HG02870 (cell line): ENCODE results near the gene PPT1.
A peak's percentile ranks its signal among the peaks of the same experiment; 100 is the strongest.

Experiments used
- ATAC-seq: cut with Tn5 transposase; IDR thresholded peaks from one replicate; pipeline ENCODE4 v1.9.1; 2021; ENCODE audit warnings: mild to moderate bottlenecking, moderate library complexity; ENCODE audit not compliant: unreplicated experiment

PPT1 gene

DNA sequence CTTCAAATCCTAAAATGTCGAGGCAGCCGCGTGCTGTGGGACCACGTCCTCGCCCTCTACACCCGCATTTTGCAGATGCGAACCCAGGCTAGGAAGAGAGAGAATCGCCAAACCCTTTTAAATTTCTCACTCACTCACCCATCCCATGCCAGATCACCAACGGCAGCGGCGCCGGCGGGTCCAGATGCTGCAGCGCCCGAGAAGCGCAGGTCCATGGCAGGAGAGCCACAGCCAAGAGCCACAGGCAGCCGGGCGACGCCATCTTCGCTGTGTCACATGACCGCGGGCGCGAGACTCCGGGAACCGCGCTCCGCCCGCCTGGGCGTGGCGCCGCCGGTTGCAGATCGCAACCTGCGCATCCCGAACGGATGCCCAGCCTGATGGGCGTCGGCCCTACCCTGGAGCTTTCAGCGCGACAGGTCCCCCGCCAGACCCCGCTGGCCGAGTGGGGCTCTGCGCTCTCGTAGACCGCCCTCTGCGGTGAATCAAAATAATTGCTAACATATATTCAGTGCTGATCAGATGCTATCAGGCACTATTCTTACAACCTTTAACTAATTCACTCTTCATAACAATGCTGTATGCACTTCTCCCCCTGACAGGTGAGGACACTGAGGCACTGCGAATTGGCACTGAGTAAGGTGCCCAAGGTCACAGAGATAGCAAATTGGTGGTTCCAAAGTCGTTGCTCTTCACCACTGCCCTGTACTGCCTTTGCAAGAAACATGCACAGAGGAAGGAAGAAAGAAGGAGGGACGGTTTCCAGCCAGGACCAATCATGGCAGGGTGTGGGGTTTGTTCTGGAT, at the start of gene PPT1:
Gene PPT1 (minus strand): TSS at position 276 of the 806 bp plus-strand sequence. CDS start 14 bp downstream, at position 262.
- peak; percentile 70 for ATAC-seq

DNA sequence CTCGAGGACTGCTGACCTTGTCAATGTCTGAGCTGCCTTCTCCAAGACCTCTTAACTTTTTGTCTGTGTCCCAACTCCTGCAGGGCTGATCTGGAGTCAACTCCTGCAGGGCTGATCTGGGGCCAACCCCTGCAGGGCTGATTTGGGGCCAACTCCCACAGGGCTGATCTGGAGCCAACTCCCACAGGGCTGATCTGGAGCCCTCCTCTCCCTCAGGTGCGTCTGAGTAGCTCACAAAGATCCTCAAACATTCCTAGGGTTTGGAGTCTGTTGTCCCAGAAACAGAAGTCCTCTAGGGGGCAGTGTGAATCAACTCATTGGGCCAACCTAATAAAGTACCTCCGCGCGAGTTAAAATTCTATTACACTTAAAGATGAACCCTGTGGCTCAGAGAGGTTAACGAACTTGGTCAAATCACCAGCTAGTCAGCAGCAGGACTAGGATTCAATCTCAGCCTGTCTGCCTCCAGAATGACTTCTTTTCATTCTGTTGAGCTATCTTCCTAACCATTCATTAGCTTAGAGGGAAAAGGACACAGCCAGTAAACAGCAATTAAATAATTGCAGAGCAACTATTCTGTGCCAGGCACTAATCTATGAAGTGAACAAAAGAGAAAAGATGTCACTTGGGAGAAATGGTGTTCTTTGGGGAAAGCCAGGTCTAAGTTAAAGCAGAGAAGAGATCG, 47.0 kb upstream of the PPT1 start:
- no peak for ATAC-seq

DNA sequence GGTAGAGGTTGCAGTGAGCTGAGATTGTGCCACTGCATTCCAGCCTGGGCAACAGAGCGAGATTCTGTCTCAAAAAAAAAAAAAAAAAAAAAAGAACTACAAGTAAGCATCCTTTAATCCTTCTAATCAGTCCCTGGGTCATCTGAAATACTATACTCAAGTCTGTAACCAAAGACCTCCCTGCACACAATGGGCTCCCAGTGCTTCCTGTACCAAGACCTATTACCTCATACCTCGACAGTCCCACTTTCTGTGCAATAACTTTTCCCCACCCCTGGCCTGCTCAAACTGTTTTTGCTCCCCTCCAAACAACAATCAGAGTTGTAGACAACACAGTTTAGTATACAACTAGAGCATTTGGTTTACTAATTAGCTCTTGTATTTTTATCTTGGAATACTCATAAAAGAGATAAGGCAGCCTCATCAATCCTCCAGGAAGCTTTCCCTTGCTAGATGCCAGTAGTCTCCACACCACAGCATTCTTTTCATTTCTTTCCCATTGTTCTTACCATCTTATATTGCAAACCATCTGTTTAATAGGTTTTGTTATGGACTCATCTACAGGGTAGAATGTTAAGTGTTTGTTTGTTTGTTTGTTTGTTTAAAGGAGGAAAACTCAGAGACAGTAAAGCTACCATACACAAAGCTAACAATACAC, 45.0 kb upstream of the PPT1 start:
- ATAC-seq: no peak

DNA sequence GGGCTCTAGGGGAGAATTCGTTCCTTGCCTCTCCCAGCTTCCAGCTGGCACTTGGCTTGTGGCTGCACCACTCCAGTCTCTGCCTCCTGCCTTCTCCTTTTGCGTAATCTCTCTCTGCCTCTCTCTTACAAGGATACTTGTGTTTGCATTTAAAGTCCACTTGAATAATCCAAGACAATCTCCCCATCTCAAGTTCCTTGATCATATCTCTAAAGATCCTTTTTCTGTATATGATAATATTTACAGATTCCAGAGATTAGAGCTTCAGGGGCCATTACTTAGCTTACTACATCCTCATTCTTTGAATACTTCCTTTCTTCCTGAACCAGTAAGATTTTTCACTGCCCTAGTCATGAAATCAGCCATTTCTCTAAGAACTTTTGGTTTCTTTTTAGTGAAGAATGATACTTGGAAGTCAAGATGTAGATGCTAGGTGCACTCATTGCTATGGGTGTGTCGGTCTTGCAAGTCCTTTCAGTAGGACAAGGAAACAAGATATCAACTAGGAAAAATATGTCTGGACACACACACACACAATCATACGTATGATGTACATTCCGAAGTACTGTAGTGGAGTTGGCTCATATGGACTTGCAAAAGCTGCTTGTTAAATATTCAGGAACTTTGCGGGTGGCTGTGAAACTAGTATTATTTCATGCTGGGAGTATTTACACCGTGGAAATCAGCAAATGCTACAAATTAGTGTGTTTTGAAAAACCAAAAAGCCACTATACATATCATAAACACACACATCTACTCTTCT, 43.3 kb upstream of the PPT1 start:
- no peak for ATAC-seq

DNA sequence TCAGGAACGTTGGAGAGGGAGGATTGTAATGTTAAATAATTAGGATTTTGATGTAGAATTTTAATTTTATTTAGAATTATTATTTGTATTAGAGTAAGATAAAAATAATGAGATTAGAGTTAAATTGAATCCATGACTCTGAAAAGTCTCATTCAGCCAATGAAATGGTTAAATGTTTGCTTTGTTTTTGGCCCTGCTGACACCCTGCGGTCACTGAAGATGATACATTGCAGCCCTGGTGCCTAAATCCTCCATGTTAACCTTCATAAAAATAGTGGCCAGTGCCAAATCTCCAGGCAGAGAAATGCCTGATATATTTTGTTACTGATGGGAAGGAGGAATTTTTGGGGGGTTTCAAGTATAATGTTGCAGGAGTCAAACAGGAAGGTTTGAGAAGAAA, 36.8 kb upstream of the PPT1 start:
- ATAC-seq: no peak

DNA sequence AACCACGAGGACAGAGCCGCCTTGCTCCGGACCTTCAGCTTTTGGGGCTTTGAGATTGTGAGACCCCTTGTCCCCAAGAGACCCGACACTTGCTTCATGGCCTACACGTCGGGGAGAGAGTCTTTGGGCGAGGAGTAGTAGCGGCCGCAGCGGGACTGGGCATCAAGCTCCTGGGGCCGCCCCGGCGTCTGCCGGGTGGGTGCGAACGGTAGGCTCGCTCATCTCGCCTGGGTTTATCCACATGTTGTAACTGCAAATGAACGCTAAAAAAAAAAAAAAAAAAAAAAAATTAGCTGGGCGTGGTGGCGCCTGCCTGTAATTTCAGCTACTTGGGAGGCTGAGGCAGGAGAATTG, 36.2 kb upstream of the PPT1 start:
- ATAC-seq: no peak

DNA sequence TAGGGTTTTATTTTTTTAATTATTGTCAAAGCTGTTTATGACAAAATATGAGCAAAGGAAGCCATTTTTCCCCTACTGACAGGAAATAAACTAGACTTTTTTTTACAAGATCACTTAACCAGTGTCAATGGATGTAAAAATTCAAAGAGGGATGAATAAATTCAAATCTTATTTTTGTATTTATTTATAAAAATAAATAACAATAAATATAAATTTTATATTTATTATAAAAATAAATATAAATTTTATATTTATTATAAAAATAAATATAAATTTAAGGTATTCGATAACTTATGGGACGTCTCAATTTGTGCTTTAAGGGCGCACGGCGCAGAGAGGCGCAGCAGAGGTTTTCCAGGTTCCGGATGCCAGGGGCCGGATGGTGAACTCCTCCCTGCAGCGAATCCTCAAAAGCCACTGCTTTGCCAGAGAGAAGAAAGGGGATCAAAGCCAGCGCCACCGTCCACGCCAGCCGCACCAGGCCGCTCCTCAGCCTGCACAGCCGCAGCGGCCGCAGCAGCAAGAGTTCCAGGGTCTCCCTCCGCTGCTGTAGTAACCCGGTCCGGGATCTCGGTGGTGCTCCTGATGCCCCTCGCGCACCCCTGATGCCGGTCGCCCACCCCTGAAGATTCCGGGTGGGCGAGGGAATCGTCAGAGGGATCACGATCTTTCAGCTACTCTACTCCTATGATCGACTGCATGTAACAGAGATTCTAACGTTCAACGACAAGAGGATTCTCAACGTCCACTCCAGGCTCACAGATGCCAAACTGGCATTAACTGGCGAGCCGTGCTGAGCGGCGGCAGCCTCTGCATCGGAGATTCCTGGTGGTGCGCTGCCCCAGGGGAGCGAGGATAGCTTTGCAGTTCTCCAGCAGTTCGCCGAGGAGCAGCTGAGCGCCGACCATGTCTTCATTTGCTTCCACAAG, 35.6 kb upstream of the PPT1 start:
- ATAC-seq: no peak

DNA sequence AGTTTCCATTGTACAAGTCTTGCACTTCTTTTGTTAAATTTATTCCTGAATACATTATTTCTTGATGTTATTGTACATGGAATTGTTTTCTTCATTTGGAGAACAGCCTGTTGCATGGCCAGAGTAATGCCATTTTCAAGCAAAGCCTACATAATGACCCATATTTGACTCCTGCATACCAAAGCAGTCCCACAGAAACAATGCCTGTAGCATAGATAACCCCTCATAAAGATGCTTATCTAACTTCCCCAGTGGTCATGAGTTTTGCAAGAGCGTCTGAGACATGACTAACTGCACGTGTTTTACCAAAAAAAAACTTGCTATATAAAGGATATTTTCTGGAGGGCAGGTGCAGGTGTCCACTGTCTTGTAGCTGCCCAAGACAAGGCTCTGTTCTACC, 33.8 kb upstream of the PPT1 start:
- no peak for ATAC-seq

DNA sequence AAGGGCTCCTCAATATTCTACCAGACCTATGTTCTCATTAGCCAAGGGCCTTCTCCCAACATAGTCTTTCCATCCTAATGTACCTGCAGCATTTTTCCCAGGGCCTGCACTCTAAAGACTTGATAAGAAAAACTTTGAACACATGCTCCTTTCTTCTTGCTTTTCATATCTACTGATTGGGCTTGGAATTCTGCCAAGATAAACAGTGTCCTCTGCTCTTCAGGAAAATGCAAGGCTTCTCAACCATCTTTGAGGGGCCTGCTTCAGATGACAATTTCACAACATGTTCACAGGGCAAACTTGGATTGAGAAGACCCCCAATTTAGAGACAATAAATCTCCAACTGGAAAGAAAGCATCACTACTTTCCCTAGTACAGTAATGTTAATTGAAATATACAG, 25.8 kb upstream of the PPT1 start:
- no peak for ATAC-seq

DNA sequence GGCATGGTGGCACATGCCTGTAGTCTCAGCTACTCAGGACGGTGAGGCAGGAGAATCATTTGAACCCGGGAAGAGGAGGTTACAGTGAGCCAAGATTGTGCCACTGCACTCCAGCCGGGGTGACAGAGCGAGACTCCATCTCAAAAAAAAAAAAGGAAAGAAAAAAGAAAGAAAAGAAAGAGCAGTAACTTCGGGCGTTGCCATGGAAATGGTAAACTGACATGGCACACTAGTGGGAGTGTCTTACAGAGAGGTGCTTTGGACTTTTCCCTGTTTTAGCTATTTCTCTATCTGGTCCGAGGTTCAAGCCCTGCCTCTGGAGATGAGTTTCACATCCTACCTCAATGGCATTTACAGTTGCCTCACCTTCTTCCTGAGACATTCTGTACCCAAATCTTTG, 23.1 kb upstream of the PPT1 start:
- ATAC-seq: no peak

DNA sequence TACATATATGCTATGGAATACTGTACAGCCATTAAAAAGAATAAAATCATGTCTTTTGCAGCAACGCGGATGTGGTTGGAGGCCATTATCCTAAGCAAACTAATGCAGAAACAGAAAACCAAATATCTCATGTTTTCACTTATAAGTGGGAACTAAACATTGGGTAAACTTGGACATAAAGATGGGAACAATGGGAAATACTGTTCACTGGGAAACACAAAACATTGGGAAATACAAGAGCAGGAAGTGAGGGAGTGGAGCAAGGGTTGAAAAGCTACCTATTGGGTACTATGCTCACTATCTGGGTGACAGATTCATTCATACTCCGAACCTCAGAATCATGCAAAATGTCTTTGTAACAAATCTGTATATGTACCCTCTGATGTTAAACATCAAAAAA, 17.3 kb upstream of the PPT1 start:
- no peak for ATAC-seq

DNA sequence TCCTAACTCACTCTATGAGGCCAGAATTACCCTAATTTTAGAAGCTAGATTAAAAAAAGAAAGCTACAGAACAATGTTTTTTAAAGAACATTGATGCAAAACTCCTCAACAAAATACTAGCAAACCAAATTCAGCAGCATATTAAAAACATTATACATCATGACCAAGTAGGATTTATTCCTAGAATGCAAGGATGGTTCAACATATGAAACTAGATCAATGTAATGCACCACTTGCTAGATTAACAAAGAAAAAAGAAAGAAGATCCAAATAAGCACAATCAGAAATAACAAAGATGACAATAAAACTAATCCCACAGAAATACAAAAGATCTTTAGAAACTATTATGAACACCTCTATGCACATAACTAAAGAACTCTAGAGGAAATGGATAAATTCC, 13.3 kb upstream of the PPT1 start:
- no peak for ATAC-seq

DNA sequence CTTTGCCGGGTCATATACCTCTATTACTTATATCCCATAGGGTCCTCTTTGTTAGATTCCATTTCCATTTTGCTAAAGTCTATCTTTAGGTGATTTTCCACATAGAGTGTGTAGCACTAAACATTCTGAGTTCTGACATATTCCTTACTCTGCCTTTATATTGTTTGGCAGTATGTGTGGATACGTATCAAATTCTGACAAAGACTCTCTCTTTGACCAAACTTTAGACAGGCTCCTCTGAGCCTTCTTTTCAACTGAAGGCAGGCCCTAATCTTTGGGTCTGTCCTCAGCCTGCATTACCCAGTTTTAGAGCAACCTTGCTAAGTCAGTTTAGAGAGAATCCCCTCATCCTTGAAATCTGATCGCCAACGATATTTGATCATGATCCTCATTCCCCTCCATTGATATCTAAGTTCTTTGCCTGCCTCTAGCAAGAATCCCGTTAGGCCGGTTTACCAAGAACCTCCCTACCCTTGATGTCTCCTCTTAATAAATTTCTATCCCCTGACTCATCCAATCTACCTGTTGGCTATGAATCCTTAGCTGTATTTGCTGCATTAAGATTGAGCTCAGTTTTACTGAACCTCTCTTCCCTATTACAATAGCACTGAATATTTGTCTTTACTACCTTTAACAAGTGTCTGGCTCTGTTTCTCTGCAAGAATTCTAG, 10.4 kb upstream of the PPT1 start:
- ATAC-seq: no peak

DNA sequence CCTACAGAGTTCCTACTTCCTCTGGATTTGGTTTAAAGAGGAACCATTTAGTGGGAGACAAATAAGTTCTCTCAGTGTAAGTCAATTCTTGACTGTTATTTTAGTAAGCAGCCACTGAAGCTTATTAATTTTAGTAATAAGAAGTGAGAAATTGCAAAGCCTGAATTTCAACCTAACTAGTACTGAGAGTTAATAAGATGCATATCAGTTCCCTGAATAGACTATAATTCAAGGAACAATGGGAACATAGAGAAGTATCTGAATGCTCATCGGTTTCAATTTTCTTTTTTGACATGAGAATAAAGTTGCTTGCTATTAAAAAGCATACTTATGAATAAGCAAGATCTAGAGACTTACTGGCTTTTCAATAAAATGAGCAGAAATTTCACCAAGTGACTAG, 8.0 kb upstream of the PPT1 start:
- ATAC-seq: no peak

DNA sequence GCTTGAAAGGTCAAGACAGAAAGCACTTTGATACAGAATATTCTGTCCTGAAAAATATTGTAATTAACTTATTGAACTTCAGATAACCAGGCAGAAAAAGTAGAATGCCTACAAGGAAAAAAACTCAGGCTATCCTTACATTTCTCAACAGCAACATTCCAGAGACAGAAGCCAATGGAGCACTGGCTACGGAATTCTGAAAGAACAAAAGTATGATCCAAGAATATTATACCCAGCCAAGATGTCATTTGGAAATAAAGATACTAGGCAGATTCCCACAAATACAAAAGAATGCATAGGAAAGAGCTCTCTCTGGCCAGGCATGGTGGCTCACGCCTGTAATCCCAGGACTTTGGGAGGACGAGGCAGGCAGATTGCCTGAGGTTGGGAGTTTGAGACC, 5.8 kb upstream of the PPT1 start:
- ATAC-seq: no peak

DNA sequence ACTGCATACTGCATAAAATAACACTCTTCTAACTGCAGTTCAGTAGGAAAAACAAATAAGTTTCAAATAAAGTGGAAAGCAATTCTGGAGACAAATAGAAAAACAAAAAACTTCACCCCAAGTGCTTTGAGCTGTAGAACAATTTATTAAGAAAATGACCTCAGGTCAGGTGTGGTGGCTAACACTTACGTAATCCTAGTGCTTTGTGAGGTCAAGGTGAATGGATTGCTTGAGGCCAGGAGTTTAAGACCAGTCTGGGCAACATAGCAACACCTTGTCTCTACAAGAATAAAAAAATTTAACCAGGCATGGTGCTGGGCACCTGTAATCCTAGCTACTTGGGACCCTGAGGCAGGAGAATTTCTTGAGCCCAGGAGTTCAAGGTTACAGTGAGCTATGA, 5.0 kb upstream of the PPT1 start:
- ATAC-seq: no peak

DNA sequence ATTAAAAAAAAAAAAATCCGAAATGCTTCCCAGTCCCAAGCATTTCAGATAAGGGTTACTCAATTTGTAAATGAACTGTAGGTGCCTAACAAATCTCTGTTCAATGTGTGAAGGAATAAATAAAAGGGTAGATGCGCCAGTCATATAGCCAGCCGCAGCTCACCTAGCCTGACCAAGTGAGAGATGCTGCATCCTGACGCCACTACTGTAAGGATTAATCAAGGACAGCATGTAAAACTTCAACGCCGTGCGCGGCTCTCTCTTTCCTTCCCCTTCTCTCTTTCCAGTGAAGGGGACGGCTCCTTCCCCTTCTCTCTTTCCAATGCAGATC, 441 bp downstream of the PPT1 start:
- no peak for ATAC-seq

DNA sequence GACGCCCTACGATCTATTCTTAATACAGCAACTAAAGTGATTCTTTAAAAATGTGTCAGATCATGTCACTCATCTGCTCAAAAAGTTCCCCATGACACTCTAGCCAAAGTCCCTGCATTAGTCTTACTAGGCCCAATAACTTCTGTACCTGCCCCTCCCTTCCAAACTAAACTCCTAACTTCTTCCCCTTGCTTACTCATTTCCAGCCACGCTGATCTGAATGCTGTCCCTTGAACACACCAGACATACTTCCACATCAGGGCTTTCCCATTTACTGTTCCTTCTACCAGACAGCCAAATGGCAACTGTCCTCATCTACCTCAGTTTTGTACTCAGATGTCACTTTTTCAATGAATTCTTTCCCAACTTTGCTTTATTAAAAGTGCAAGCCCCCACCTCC, 1.2 kb downstream of the PPT1 start:
- ATAC-seq: no peak

DNA sequence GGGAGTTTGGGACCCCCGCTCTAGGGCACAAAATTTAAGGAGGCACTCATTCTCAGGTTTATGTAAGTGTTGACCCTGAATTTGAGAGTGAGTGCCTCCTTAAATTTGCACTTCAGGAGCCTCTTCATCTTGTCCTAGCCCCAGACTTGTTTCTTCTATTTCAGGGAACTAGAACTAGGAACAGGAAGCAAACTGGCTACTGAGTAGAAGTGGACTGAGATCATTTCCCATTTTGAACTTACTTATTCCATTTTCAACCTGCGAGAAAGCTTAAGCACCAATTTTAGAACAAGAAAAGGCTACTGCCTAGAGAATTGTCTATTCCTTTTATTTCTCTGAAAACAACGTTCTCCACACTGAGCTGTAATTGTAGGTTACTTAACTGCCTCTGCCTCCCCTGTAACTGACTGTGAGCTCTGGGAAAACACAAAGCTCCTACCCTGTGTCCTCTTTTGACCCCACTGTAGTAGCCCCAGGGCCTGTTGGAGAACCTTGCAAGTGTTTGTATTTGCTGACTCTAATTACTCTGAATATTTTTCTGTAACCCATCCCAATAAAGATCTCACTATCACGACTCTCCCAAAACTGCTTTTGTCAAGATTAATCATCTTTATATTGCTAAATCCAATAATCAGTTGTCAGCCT, 2.5 kb downstream of the PPT1 start:
- no peak for ATAC-seq
